ENCODE measurements around the gene RBPJ. TPM values are rescaled to one million over a fixed set of nuclear protein-coding genes. Genes with fewer than 3 reads are reported as not detected.

RBPJ gene
- total RNA-seq, 1 experiment from 2014 or later: 59.8 TPM

DNA sequence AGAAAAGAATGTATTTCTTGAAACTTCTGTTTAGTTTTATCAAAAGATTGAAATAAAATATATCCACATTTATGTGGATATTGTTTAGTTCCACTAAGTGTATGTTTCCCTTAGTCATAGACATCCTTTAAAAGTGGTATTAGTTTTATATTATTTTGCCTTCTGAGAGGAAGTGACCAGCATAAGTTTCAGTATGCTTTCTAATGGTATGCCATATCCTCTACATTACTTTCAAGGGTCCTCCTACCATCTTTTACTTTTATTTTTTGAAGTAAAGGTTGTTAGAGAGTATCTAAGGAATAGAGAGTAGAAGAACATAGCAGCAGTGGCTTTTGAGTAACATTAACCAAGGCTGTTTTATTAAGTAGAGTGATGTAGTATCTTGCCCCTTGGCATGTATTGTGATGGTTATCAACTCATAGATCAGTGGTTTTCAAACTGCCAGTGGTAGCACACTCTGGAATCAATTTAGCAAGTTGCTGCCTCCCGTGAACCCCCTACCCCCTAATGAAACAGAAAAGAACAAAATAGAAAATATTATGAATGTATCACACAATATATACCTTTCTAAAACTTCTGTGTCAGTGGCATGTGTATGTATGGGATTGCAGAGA lies 44.8 kb downstream of the RBPJ start:
- TF ChIP-seq EZH2 (IDR thresholded peaks at IDR 0.05; ENCODE audit: borderline replicate concordance, low read depth, low read length, poor library complexity, severe bottlenecking): no peak
- TF ChIP-seq, protein P1, sequence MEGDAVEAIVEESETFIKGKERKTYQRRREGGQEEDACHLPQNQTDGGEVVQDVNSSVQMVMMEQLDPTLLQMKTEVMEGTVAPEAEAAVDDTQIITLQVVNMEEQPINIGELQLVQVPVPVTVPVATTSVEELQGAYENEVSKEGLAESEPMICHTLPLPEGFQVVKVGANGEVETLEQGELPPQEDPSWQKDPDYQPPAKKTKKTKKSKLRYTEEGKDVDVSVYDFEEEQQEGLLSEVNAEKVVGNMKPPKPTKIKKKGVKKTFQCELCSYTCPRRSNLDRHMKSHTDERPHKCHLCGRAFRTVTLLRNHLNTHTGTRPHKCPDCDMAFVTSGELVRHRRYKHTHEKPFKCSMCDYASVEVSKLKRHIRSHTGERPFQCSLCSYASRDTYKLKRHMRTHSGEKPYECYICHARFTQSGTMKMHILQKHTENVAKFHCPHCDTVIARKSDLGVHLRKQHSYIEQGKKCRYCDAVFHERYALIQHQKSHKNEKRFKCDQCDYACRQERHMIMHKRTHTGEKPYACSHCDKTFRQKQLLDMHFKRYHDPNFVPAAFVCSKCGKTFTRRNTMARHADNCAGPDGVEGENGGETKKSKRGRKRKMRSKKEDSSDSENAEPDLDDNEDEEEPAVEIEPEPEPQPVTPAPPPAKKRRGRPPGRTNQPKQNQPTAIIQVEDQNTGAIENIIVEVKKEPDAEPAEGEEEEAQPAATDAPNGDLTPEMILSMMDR (conservative IDR thresholded peaks at IDR 0.05; ENCODE audit: low read depth, low read length): no peak
- DNase-seq (ENCODE audit: low spot score): no peak
- ChIA-PET CTCF (no interaction called here), POLR2A (ENCODE audit: low non-redundant PET) (no interaction called here)
- no peaks in the 10 kb centered on the region for H3K36me3 ChIP-seq (ENCODE audit: insufficient read depth, low read length, poor library complexity, severe bottlenecking)
- H3K4me3 ChIP-seq (ENCODE audit: low read depth, low read length, poor library complexity, severe bottlenecking): no peak overlapping the region
- H3K27me3 ChIP-seq (replicated peaks; ENCODE audit: insufficient read depth, low read depth, low read length, poor library complexity): no peaks in the 10 kb centered on the region
- no peaks in the 10 kb centered on the region for H3K9me3 ChIP-seq (ENCODE audit: low read depth, low read length, poor library complexity, severe bottlenecking)
- H3K4me1 ChIP-seq (ENCODE audit: insufficient read depth, low read length, poor library complexity, severe bottlenecking): peaks cover 26% of the 10 kb centered on the region
- intact Hi-C loops (cut with micrococcal nuclease; ENCODE audit: unreplicated experiment): no loop called here
- no TSS peak for BruUV-seq (replicated peaks)
- no peak overlapping the region for H3K27ac ChIP-seq (ENCODE audit: low read depth, low read length, poor library complexity, severe bottlenecking)

DNA sequence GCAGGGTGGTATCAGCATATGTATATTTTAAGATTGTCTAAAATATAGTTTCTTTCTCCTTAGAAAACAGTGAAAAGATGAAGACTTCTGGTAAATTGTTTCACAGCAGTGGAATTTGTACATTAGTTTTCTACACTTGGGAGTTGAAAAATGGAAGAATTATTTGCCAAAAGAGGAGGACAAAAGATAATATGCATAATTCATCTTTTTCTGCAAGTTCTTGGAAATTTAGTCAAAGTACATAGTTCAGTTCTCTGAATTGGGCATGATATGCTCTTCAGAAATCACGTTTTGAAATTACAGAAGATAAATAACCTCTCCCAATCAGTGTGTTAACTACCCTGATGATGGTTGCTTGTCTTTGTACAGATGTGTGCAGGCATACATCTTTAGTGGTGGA lies 47.0 kb downstream of the RBPJ start:
- DNase-seq (ENCODE audit: low spot score): no peak
- Histone ChIP-seq H3K4me3 (ENCODE audit: low read depth, low read length, poor library complexity, severe bottlenecking) (no peak overlapping the region), H3K27ac (ENCODE audit: low read depth, low read length, poor library complexity, severe bottlenecking) (peak overlapping the region; percentile 34), H3K4me1 (ENCODE audit: insufficient read depth, low read length, poor library complexity, severe bottlenecking) (peaks cover 37% of the 10 kb centered on the region), H3K9me3 (ENCODE audit: low read depth, low read length, poor library complexity, severe bottlenecking) (no peaks in the 10 kb centered on the region), H3K27me3 (replicated peaks; ENCODE audit: insufficient read depth, low read depth, low read length, poor library complexity) (no peaks in the 10 kb centered on the region), H3K36me3 (ENCODE audit: insufficient read depth, low read length, poor library complexity, severe bottlenecking) (no peaks in the 10 kb centered on the region)
- ChIA-PET POLR2A (ENCODE audit: low non-redundant PET) (no interaction called here), CTCF (no interaction called here)
- TF ChIP-seq EZH2 (IDR thresholded peaks at IDR 0.05; ENCODE audit: borderline replicate concordance, low read depth, low read length, poor library complexity, severe bottlenecking): no peak
- TF ChIP-seq, protein P1 (conservative IDR thresholded peaks at IDR 0.05; ENCODE audit: low read depth, low read length): no peak
- no TSS peak for BruUV-seq (replicated peaks)
- intact Hi-C loops (cut with micrococcal nuclease; ENCODE audit: unreplicated experiment): no loop called here

DNA sequence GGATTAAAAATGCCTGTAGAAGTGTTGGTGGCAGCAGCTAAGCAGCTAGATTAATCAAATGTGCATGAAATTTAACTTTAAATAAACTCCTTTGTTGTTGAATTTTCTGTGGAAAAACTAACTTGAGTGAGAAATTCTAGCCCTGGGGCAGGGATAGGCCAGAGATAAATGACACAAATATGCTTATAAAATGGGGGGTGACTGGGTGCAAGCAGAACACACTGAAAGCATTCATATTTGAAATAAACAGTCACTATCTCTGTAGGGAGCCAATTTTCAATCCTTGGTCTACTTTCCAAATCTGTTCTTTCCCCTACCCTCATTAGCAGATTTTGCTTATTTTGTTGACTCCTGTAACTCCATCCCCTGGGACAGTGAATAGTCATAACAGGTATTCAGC lies 47.9 kb downstream of the RBPJ start:
- no peak for TF ChIP-seq EZH2 (IDR thresholded peaks at IDR 0.05; ENCODE audit: borderline replicate concordance, low read depth, low read length, poor library complexity, severe bottlenecking)
- no peaks in the 10 kb centered on the region for H3K36me3 ChIP-seq (ENCODE audit: insufficient read depth, low read length, poor library complexity, severe bottlenecking)
- H3K27me3 ChIP-seq (replicated peaks; ENCODE audit: insufficient read depth, low read depth, low read length, poor library complexity): no peaks in the 10 kb centered on the region
- CTCF ChIA-PET: no interaction called here
- BruUV-seq (replicated peaks): no TSS peak
- no peaks in the 10 kb centered on the region for H3K9me3 ChIP-seq (ENCODE audit: low read depth, low read length, poor library complexity, severe bottlenecking)
- H3K4me1 ChIP-seq (ENCODE audit: insufficient read depth, low read length, poor library complexity, severe bottlenecking): peaks cover 45% of the 10 kb centered on the region
- POLR2A ChIA-PET (ENCODE audit: low non-redundant PET): no interaction called here
- intact Hi-C loops (cut with micrococcal nuclease; ENCODE audit: unreplicated experiment): no loop called here
- no peak for DNase-seq (ENCODE audit: low spot score)
- H3K27ac ChIP-seq (ENCODE audit: low read depth, low read length, poor library complexity, severe bottlenecking): peak overlapping the region; percentile 34
- H3K4me3 ChIP-seq (ENCODE audit: low read depth, low read length, poor library complexity, severe bottlenecking): no peak overlapping the region

DNA sequence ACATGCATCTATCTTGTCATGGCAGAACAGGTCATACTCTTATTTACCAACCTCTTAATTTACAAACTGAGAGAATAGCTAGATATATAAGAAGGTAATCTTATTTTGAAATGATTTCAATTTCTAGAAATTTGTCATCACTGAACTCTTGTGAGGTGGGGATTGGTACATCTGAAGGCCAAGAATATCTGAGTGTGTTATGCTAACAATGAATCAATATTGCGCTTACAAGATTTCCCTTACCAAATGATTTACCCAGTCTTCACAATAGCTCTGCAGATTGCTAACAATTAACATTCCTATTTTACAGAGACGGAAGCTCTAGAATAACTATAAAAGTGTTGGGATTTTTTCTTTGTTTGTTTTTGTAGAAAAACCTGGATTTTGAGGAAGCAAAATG lies 48.3 kb downstream of the RBPJ start:
- H3K4me3 ChIP-seq (ENCODE audit: low read depth, low read length, poor library complexity, severe bottlenecking): no peak overlapping the region
- TF ChIP-seq, protein P1 (conservative IDR thresholded peaks at IDR 0.05; ENCODE audit: low read depth, low read length): no peak
- no peak for TF ChIP-seq EZH2 (IDR thresholded peaks at IDR 0.05; ENCODE audit: borderline replicate concordance, low read depth, low read length, poor library complexity, severe bottlenecking)
- H3K27me3 ChIP-seq (replicated peaks; ENCODE audit: insufficient read depth, low read depth, low read length, poor library complexity): no peaks in the 10 kb centered on the region
- ChIA-PET POLR2A (ENCODE audit: low non-redundant PET) (no interaction called here), CTCF (no interaction called here)
- peaks cover 45% of the 10 kb centered on the region for H3K4me1 ChIP-seq (ENCODE audit: insufficient read depth, low read length, poor library complexity, severe bottlenecking)
- no peaks in the 10 kb centered on the region for H3K36me3 ChIP-seq (ENCODE audit: insufficient read depth, low read length, poor library complexity, severe bottlenecking)
- H3K27ac ChIP-seq (ENCODE audit: low read depth, low read length, poor library complexity, severe bottlenecking): no peak overlapping the region
- BruUV-seq (replicated peaks): no TSS peak
- intact Hi-C loops (cut with micrococcal nuclease; ENCODE audit: unreplicated experiment): no loop called here
- no peak for DNase-seq (ENCODE audit: low spot score)
- no peaks in the 10 kb centered on the region for H3K9me3 ChIP-seq (ENCODE audit: low read depth, low read length, poor library complexity, severe bottlenecking)
